Measurements from ENCODE around the gene MINAR2.

DNA sequence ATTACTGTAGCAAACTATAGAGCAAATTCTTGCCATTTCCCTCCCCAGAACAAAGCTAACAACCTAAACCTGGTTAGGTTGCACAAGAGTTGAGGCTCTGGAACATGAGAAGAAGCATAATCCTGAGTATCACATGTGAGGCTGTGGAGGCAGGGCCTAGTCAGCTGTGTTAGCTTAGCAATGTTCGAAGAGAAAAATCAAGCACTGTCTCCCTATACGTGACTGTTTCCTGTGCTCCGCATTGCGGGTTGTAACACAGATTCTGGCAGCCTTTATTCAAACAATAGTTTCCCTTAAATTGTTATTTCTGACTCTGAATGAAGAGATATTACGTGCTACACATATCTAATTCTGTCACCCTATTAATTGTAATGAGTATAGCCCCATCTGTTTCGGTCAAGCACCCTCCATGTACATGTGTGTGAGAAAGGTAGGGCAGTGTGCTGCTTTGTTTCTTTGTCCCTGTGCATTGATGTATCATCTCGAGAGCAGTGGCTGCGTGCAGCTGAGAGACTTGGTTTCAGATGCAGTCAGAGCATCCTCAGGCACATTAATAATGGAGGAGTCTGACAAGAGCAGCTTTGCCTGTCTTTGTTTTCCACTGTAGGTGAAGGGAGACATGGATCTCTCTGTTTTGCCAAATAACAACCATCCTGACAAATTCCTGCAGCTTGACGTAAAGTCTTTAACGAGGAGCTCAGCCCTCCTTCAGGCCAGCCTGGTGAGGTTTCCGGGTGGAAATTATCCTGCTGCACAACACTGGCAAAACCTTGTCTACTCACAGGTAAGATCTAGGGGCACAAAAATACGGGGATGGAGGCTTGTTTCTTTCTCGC is at the start of gene MINAR2:
- TF ChIP-seq, protein P1, sequence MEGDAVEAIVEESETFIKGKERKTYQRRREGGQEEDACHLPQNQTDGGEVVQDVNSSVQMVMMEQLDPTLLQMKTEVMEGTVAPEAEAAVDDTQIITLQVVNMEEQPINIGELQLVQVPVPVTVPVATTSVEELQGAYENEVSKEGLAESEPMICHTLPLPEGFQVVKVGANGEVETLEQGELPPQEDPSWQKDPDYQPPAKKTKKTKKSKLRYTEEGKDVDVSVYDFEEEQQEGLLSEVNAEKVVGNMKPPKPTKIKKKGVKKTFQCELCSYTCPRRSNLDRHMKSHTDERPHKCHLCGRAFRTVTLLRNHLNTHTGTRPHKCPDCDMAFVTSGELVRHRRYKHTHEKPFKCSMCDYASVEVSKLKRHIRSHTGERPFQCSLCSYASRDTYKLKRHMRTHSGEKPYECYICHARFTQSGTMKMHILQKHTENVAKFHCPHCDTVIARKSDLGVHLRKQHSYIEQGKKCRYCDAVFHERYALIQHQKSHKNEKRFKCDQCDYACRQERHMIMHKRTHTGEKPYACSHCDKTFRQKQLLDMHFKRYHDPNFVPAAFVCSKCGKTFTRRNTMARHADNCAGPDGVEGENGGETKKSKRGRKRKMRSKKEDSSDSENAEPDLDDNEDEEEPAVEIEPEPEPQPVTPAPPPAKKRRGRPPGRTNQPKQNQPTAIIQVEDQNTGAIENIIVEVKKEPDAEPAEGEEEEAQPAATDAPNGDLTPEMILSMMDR (conservative IDR thresholded peaks at IDR 0.05; ENCODE audit: low read depth, low read length): no peak
- TF ChIP-seq EZH2 (IDR thresholded peaks at IDR 0.05; ENCODE audit: borderline replicate concordance, low read depth, low read length, poor library complexity, severe bottlenecking): no peak

Measured in A673 (cell line).